Neural cell (in vitro differentiated cells): ENCODE data around the gene POLK. TPM values are rescaled to one million over a fixed set of nuclear protein-coding genes. Genes with fewer than 3 reads are reported as not detected.

Experiments used
- H2AFZ ChIP-seq: fragments of 200-600, 300-800 bp; sonication (generic), shearing (Covaris generic); 2 replicates; pipeline ENCODE4 v1.6.0; 2014; ENCODE audit warnings: low read depth, mild to moderate bottlenecking, antibody characterized with exemption, low read length, moderate library complexity
- H3F3A ChIP-seq: fragments of 200-600 bp; shearing (Covaris generic); 2 replicates; pipeline ENCODE4 v1.6.1; 2016; ENCODE audit warnings: mild to moderate bottlenecking, moderate library complexity, mixed read lengths, antibody characterized with exemption, low read length; ENCODE audit not compliant: insufficient read depth, poor library complexity, severe bottlenecking
- H3K27ac ChIP-seq: fragments of 200-600, 300-800 bp; sonication (generic), shearing (Covaris generic); 2 replicates; pipeline ENCODE4 v1.5.1; 2014; ENCODE audit warnings: mild to moderate bottlenecking, low read length, moderate library complexity
- H3K27me3 ChIP-seq: fragments of 300-800, 200-600 bp; sonication (generic), shearing (Covaris generic); 2 replicates; pipeline ENCODE4 v1.6.0; 2014; ENCODE audit warnings: mild to moderate bottlenecking, low read depth, low read length, moderate library complexity; ENCODE audit not compliant: insufficient read depth
- H3K36me3 ChIP-seq: fragments of 300-800, 200-600 bp; sonication (generic), shearing (Covaris generic); 2 replicates; pipeline ENCODE4 v1.5.1; 2014; ENCODE audit warnings: mild to moderate bottlenecking, antibody characterized with exemption, low read length, moderate library complexity; ENCODE audit not compliant: insufficient read depth
- H3K4me2 ChIP-seq: fragments of 300-800, 200-600 bp; sonication (generic), shearing (Covaris generic); 2 replicates; pipeline ENCODE4 v1.6.0; 2014; ENCODE audit warnings: mild to moderate bottlenecking, low read length
- H3K4me3 ChIP-seq: fragments of 300-800, 200-600 bp; sonication (generic), shearing (Covaris generic); 2 replicates; pipeline ENCODE4 v1.5.1; 2014; ENCODE audit warnings: mild to moderate bottlenecking, low read length, moderate library complexity
- H3K79me2 ChIP-seq: fragments of 200-600 bp; shearing (Covaris generic); replicated peaks from 2 replicates; pipeline ENCODE4 v1.6.0; 2014; ENCODE audit warnings: mild to moderate bottlenecking, low read length, moderate library complexity; ENCODE audit not compliant: insufficient read depth
- H3K9ac ChIP-seq: fragments of 300-800, 200-600 bp; sonication (generic), shearing (Covaris generic); 2 replicates; pipeline ENCODE4 v1.6.1; 2016; ENCODE audit warnings: mild to moderate bottlenecking, low read length, mixed read lengths
- H3K9me2 ChIP-seq: fragments of 200-600 bp; shearing (Covaris generic); 2 replicates; pipeline ENCODE4 v1.6.1; 2016; ENCODE audit warnings: mild to moderate bottlenecking, low read length, mixed read lengths; ENCODE audit not compliant: insufficient read depth
- H3K9me3 ChIP-seq: fragments of 200-600, 300-800 bp; sonication (generic), shearing (Covaris generic); 2 replicates; pipeline ENCODE4 v1.6.1; 2016; ENCODE audit warnings: mild to moderate bottlenecking, mixed run types, low read length, moderate library complexity, mixed read lengths
- H4K20me1 ChIP-seq: fragments of 200-600 bp; shearing (Covaris generic); 2 replicates; pipeline ENCODE4 v1.6.1; 2016; ENCODE audit warnings: mild to moderate bottlenecking, mixed run types; ENCODE audit not compliant: insufficient read depth
- CTCF ChIP-seq: fragments of 450-650 bp; IDR thresholded peaks from 2 replicates; pipeline ENCODE4 v1.5.1; 2014; ENCODE audit warnings: antibody characterized with exemption, mild to moderate bottlenecking, moderate library complexity; ENCODE audit not compliant: poor library complexity, severe bottlenecking
- EZH2 ChIP-seq: fragments of 200-600, 300-800 bp; shearing (Covaris generic), sonication (generic); IDR thresholded peaks from 2 replicates; pipeline ENCODE4 v1.6.1; 2014; ENCODE audit warnings: antibody characterized with exemption, low read length, borderline replicate concordance, mild to moderate bottlenecking; ENCODE audit not compliant: insufficient read depth, poor library complexity, severe bottlenecking
- MXI1 ChIP-seq: fragments of 450-650 bp; conservative IDR thresholded peaks from 2 replicates; pipeline ENCODE4 v1.6.1; 2014; ENCODE audit warnings: antibody characterized with exemption, mild to moderate bottlenecking; ENCODE audit not compliant: poor library complexity, severe bottlenecking
- RAD21 ChIP-seq: fragments of 450-650 bp; conservative IDR thresholded peaks from 2 replicates; pipeline ENCODE4 v1.6.1; 2014; ENCODE audit warnings: antibody characterized with exemption, mild to moderate bottlenecking, moderate library complexity
- SMC3 ChIP-seq: fragments of 450-650 bp; conservative IDR thresholded peaks from 2 replicates; pipeline ENCODE4 v1.6.1; 2014; ENCODE audit warnings: antibody characterized with exemption, mild to moderate bottlenecking, moderate library complexity; ENCODE audit not compliant: poor library complexity
- TAF1 ChIP-seq: IDR thresholded peaks from 2 replicates; pipeline ENCODE4 v1.6.1; 2012; ENCODE audit warnings: low read depth
- polyA plus RNA-seq: library from polyadenylated mRNA; depleted of rRNA; stranded (reverse); fragments of >200 nt; gene quantifications from 2 replicates; pipeline ENCODE4 v1.2.3, GENCODE V29; 2014
- TF ChIP-seq, protein P1 (sequence below): IDR thresholded peaks from 2 replicates; pipeline ENCODE4 v1.6.1; 2012; ENCODE audit warnings: borderline replicate concordance

POLK gene
- polyA plus RNA-seq, 1 donor from 2014 or later = 36.4 TPM

DNA sequence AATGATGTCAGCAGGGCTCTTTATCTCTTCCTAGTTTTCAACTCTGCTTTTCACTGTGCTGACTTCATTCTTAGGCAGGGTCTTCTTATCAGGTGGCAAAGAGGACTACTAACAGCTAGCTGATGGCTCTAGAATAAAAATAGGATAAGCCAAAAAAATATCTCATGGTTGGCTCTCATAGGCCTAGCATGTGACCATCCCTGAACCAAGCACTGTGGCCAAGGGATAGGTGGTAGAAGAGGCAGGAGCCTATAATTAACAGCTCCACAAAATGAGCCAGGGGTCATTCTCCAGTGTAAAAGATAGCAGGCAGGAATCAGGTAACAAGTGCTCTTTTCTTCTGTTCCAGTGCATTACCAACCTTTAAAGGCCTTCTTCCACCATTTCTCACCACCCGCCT, 120.6 kb downstream of the POLK start:
- TF ChIP-seq MXI1 (no peak), RAD21 (no peak), SMC3 (no peak)
- H3F3A ChIP-seq = no peaks in the 10 kb centered on the region
- H3K27ac ChIP-seq = no peak overlapping the region
- H3K4me3 ChIP-seq = no peak overlapping the region
- no peaks in the 10 kb centered on the region for H3K79me2 ChIP-seq
- no peaks in the 10 kb centered on the region for H3K9me2 ChIP-seq
- no peaks in the 10 kb centered on the region for H3K36me3 ChIP-seq
- H2AFZ ChIP-seq = no peak overlapping the region
- no peak overlapping the region for H3K4me2 ChIP-seq
- H3K27me3 ChIP-seq = no peaks in the 10 kb centered on the region
- no peak overlapping the region for H3K9ac ChIP-seq
- H4K20me1 ChIP-seq = no peaks in the 10 kb centered on the region
- H3K9me3 ChIP-seq = no peaks in the 10 kb centered on the region

DNA sequence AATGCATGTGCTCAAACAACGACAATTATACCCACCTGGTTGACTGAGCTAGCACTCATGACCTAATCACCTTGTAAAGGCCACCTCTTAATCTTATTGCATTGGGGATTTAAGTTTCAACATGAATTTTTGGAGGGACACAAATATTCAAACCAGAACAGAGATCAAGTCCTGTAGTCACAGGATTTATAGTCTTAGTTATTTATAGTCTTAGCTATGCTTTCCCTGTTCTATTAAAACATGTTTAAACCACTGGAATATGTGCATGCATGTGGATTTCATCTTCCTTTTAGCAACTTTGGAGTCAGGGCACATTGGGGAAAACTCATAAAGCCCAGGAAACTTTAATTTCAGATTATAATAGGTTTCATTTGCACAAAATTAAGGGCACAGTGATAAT, 126.3 kb downstream of the POLK start:
- H3K27ac ChIP-seq = no peak overlapping the region
- H3K27me3 ChIP-seq = no peaks in the 10 kb centered on the region
- H3K36me3 ChIP-seq = no peaks in the 10 kb centered on the region
- no peaks in the 10 kb centered on the region for H3K79me2 ChIP-seq
- no peaks in the 10 kb centered on the region for H3K9me2 ChIP-seq
- no peak for TF ChIP-seq TAF1
- no peak for TF ChIP-seq MXI1
- no peak for TF ChIP-seq CTCF
- TF ChIP-seq, protein P1, sequence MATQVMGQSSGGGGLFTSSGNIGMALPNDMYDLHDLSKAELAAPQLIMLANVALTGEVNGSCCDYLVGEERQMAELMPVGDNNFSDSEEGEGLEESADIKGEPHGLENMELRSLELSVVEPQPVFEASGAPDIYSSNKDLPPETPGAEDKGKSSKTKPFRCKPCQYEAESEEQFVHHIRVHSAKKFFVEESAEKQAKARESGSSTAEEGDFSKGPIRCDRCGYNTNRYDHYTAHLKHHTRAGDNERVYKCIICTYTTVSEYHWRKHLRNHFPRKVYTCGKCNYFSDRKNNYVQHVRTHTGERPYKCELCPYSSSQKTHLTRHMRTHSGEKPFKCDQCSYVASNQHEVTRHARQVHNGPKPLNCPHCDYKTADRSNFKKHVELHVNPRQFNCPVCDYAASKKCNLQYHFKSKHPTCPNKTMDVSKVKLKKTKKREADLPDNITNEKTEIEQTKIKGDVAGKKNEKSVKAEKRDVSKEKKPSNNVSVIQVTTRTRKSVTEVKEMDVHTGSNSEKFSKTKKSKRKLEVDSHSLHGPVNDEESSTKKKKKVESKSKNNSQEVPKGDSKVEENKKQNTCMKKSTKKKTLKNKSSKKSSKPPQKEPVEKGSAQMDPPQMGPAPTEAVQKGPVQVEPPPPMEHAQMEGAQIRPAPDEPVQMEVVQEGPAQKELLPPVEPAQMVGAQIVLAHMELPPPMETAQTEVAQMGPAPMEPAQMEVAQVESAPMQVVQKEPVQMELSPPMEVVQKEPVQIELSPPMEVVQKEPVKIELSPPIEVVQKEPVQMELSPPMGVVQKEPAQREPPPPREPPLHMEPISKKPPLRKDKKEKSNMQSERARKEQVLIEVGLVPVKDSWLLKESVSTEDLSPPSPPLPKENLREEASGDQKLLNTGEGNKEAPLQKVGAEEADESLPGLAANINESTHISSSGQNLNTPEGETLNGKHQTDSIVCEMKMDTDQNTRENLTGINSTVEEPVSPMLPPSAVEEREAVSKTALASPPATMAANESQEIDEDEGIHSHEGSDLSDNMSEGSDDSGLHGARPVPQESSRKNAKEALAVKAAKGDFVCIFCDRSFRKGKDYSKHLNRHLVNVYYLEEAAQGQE = no peak
- no peak for TF ChIP-seq EZH2
- H3K4me3 ChIP-seq = no peak overlapping the region
- no peak overlapping the region for H3K4me2 ChIP-seq
- H3F3A ChIP-seq = no peaks in the 10 kb centered on the region
- no peak overlapping the region for H3K9ac ChIP-seq
- no peaks in the 10 kb centered on the region for H3K9me3 ChIP-seq
- H2AFZ ChIP-seq = no peak overlapping the region
- H4K20me1 ChIP-seq = no peaks in the 10 kb centered on the region

- Histone ChIP-seq H2AFZ (no peak overlapping the region), H3K4me2 (no peak overlapping the region), H3K79me2 (no peaks in the 10 kb centered on the region), H4K20me1 (no peaks in the 10 kb centered on the region), H3F3A (no peaks in the 10 kb centered on the region), H3K4me3 (no peak overlapping the region), H3K27ac (no peak overlapping the region), H3K27me3 (no peaks in the 10 kb centered on the region), H3K9me3 (no peaks in the 10 kb centered on the region), H3K36me3 (no peaks in the 10 kb centered on the region), H3K9ac (no peak overlapping the region), H3K9me2 (no peaks in the 10 kb centered on the region)
- no peak for TF ChIP-seq EZH2
- TF ChIP-seq SMC3 = no peak
Measured at GRCh38 chr5:75639535-75640311, 128.0 kb downstream of the POLK start.
